Central memory CD8-positive, alpha-beta T cell (primary cell): ENCODE data around the gene KRTAP5-9.
"Not testable (repeated sequence)": the region's sequence is repeated elsewhere in the genome, so short reads cannot be mapped to it uniquely, and the experiment has no call there.

Source experiments
- ATAC-seq: fragments of 150-1000 bp; cut with Tn5 transposase; replicated peaks from 2 replicates; pipeline ENCODE4 v1.10.0; 2022; ENCODE audit warnings: mild to moderate bottlenecking, moderate FRiP score, moderate number of reproducible peaks; ENCODE audit not compliant: poor library complexity, severe bottlenecking; ENCODE audit errors: extremely low read depth
- DNase-seq, 2 donors: peaks; one replicate each; pipeline ENCODE4 v3.0.0; 2021; ENCODE audit warnings: low spot score in 2 of 2
- H3K27ac Mint-ChIP-seq: one replicate; pipeline ENCODE4 v1.8.0; 2022; ENCODE audit warnings: low read depth, mild to moderate bottlenecking, moderate library complexity, mixed read lengths
- H3K27me3 Mint-ChIP-seq: one replicate; pipeline ENCODE4 v1.8.0; 2022; ENCODE audit warnings: mixed read lengths
- H3K36me3 Mint-ChIP-seq: one replicate; pipeline ENCODE4 v1.8.0; 2022; ENCODE audit warnings: mild to moderate bottlenecking, moderate library complexity, mixed read lengths; ENCODE audit not compliant: insufficient read depth
- H3K4me1 Mint-ChIP-seq: one replicate; pipeline ENCODE4 v1.8.0; 2022; ENCODE audit warnings: mixed read lengths
- H3K4me3 Mint-ChIP-seq: one replicate; pipeline ENCODE4 v1.8.0; 2022; ENCODE audit warnings: mild to moderate bottlenecking, moderate library complexity, mixed read lengths
- H3K9me3 Mint-ChIP-seq: one replicate; pipeline ENCODE4 v1.8.0; 2022; ENCODE audit warnings: mixed read lengths

Gene KRTAP5-9

DNA sequence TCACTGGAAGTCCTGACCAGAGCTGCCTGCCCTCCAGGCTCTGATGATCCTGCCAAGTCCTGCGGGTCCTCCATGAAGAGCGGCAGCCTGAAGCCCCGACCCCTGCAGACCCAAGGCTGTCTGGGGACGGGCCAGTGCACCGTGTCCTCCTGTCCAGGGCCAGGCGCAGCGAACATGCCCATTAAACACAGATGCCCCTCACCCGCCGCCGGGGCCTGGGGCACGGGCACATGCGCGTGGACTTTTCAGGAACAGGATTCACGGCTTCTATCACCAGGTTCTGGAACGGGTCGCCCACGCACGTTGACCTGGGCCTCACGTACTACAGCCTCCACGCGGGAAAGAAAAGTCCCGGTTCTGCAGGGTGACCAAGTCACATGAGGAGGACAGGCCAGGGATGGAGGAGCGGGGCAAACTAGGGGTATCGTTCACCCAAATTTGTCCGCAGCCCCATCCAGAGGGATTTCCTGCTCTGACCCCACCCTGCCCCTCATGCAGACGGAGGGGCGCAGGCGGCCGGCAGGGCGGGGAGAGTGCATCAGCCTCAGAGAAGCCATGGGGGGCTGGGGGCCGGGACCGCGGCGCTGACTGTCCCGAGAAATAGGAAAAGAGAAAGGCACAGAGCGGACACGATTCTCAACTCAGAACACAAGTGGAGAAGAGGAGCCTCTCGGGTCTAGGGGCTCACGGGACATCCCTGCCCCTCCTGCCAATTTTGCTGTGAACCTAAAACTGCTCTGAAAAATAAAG lies 23.1 kb downstream of the KRTAP5-9 start:
- not testable (repeated sequence) for H3K27ac Mint-ChIP-seq, H3K4me3 Mint-ChIP-seq, H3K4me1 Mint-ChIP-seq, ATAC-seq, H3K9me3 Mint-ChIP-seq, H3K36me3 Mint-ChIP-seq, DNase-seq
- peaks cover 24% of the 10 kb centered on the region for H3K27me3 Mint-ChIP-seq

DNA sequence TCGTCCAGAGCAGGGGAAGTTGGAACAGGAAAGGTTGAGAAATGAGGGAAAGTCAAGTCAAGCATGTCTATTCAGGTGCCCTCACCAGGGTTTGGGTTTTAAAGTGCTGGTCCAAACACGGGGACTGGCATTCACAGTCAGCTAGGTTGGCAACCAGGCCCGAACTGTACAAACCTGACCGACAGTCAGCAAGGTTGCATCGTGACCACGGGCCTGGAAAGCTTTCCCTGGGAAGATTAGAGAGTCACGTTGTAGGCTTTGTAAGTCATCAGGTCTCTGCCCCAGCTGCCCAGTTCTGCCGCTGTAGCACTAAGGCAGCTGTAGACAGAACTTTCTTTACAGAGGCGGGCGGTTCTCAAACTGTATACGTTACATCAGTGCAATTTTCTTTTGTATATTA lies 24.6 kb downstream of the KRTAP5-9 start:
- H3K9me3 Mint-ChIP-seq: no peaks in the 10 kb centered on the region
- DNase-seq (no peak), ATAC-seq (no peak)
- H3K36me3 Mint-ChIP-seq: no peaks in the 10 kb centered on the region
- H3K4me3 Mint-ChIP-seq: no peak overlapping the region
- no peaks in the 10 kb centered on the region for H3K4me1 Mint-ChIP-seq
- H3K27ac Mint-ChIP-seq: no peak overlapping the region
- peaks cover 12% of the 10 kb centered on the region for H3K27me3 Mint-ChIP-seq

DNA sequence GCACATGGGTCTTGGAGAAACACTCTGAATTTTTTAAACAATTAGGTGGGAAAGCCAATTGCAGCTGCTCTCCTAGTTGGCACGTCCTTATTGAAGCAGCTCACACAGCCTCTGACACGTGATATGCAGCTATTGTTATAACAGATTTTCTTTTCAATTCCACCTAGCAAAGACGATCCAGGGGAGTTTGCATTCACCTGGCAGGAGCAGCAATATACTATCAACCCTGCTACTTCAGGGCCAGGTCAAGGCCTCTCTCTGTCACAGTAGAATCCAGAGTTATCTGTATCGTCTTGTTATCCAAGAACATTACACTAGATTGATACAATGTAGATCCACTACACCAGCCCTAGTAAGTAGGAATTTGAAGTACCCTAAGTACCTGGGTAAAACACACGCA lies 26.2 kb downstream of the KRTAP5-9 start:
- Mint-ChIP-seq H3K4me3 (no peak overlapping the region), H3K27ac (no peak overlapping the region), H3K36me3 (no peaks in the 10 kb centered on the region), H3K4me1 (no peaks in the 10 kb centered on the region), H3K9me3 (no peaks in the 10 kb centered on the region), H3K27me3 (peaks cover 12% of the 10 kb centered on the region)
- no peak for ATAC-seq
- no peak for DNase-seq

DNA sequence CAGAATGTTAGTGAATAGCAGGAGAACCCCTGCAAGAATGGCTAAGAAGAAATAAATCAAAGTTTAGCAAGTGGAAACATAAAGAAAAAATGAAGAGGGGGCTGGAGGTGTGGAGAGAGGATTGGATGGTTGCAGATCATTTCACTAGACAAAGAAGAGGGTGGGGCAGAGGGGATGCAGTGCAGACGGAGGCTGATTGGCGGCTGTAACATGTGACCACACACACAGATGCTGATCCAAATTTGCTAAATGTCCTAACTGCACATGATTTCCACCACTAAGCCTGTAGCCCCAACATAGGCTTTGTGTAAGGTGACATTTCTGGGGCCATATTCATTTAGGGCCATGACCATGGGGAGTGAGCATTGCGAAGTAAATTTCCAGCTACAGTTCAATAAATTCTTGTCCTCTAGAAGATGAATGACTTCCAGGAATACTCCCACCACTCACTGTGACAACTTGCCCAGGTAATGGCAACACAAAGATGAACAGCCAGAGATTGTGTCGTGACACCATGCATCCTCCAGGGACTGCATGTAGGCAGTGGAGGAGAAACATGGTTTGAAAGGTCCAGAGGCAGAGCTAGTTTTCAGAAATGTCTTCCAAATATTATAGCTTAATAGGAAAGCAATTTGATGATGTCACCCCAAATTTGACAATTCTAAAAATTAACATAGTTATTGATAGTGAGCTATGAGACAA lies 27.7 kb downstream of the KRTAP5-9 start:
- H3K36me3 Mint-ChIP-seq: no peaks in the 10 kb centered on the region
- no peak overlapping the region for H3K4me3 Mint-ChIP-seq
- H3K27me3 Mint-ChIP-seq: peaks cover 4% of the 10 kb centered on the region
- DNase-seq: no peak
- no peaks in the 10 kb centered on the region for H3K4me1 Mint-ChIP-seq
- no peak overlapping the region for H3K27ac Mint-ChIP-seq
- H3K9me3 Mint-ChIP-seq: no peaks in the 10 kb centered on the region
- no peak for ATAC-seq

DNA sequence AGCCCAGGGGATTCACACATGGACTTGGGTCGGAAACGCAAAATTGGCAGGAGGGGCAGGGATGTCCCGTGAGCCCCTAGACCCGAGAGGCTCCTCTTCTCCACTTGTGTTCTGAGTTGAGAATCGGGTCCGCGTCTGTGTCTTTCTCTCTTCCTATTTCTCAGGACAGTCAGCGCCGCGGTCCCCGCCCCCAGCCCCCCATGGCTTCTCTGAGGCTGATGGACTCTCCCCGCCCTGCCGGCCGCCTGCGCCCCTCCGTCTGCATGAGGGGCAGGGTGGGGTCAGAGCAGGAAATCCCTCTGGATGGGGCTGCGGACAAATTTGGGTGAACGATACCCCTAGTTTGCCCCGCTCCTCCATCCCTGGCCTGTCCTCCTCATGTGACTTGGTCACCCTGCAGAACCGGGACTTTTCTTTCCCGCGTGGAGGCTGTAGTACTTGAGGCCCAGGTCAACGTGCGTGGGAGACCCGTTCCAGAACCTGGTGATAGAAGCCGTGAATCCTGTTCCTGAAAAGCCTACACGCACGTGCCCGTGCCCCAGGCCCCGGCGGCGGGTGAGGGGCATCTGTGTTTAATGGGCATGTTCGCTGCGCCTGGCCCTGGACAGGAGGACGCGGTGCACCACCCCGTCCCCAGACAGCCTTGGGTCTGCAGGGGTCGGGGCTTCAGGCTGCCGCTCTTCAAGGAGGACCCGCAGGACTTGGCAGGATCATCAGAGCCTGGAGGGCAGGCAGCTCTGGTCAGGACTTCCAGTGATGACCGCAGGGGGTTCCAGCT lies 28.7 kb downstream of the KRTAP5-9 start:
- H3K4me3 Mint-ChIP-seq, H3K27ac Mint-ChIP-seq, DNase-seq, ATAC-seq, H3K9me3 Mint-ChIP-seq, H3K36me3 Mint-ChIP-seq, H3K4me1 Mint-ChIP-seq: not testable (repeated sequence)
- H3K27me3 Mint-ChIP-seq: peaks cover 10% of the 10 kb centered on the region

DNA sequence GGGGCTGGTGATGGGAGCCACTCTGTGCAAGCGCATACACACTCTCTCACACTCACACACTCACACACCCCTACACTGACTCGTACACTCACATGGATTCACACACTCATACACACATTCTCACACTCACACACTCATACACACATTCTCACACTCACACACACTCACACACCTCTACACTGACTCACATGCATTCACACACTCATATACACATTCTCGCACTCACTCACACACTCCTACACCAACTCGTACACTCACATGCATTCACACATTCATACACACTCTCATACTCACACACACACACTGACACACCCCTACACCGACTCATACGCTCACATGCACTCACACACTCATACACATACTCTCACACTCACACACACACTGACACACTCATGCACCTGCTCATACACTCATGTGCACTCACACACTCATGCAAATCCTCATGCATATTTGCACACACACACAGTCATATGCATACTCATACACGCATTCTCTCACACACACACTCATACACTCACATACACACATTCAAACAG lies 29.3 kb downstream of the KRTAP5-9 start:
- no peak for ATAC-seq
- no peaks in the 10 kb centered on the region for H3K9me3 Mint-ChIP-seq
- H3K4me1 Mint-ChIP-seq: no peaks in the 10 kb centered on the region
- no peaks in the 10 kb centered on the region for H3K36me3 Mint-ChIP-seq
- no peak for DNase-seq
- peaks cover 14% of the 10 kb centered on the region for H3K27me3 Mint-ChIP-seq
- H3K4me3 Mint-ChIP-seq: no peak overlapping the region
- H3K27ac Mint-ChIP-seq: no peak overlapping the region

DNA sequence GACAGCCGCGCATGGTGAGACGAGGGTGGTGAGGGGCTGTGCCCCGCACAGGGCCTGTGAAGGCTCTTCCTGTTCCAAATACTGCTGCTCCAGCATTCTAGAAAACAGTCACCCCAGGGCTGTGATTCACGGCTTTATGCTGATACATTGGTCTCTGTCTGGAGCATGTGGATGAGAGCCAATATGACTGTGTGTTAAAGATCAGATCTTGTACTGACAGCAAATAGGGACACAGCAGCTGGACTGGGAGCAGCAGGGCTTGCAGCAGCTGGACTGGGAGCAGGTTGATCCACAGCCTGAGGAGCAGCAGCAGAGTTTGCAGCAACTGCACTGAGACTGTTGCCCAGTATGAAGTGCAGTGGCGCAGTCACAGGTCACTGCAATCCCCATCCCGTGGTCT lies 31.3 kb downstream of the KRTAP5-9 start:
- H3K4me1 Mint-ChIP-seq, H3K4me3 Mint-ChIP-seq, DNase-seq, H3K9me3 Mint-ChIP-seq, H3K36me3 Mint-ChIP-seq, ATAC-seq, H3K27ac Mint-ChIP-seq: not testable (repeated sequence)
- H3K27me3 Mint-ChIP-seq: peaks cover 27% of the 10 kb centered on the region

DNA sequence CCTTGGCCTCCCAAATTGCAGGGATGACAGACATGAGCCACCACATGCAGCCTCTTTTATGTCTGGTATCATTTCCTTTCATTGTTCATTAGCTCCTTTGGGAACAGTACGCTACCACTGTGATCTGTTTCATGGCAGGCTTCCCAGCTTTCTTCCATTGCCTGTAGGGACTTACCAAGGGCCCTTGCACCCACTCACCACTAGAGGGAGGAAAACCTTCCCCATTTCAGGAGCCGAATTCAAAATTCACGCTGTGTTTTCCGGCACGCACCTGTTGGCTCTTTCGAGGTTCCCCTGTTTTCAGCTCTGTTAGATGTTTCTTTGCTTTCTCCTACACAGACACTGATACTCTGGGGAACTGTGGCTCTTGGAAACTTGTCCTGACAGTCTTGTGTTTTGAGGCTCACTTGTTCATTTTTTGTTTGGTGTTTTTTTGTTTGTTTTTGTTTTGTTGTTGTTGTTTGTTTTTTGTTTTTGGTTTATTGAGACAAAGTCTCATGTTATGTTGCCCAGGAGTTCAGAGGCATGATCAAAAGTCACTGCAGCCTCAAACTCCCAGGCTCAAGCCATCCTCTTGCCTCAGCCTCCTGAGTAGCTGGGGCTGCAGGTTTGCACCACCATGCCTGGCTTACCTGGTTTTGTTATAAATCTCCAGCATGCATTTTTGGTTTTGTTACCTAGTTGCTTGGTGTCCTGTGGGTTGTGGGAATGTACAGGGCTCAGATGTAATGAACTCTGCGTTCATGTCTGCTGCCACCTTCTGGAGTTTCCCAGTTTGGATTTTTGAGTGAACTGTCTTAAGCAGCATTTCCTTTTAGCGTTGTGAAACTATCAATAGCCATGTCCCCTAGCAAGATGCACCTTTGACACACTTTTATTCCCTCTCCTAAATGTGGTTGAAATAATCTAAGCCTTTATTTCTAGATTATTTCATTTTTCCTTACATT lies 32.1 kb downstream of the KRTAP5-9 start:
- Mint-ChIP-seq H3K4me1 (no peaks in the 10 kb centered on the region), H3K9me3 (no peaks in the 10 kb centered on the region), H3K4me3 (no peak overlapping the region), H3K36me3 (no peaks in the 10 kb centered on the region), H3K27ac (no peak overlapping the region), H3K27me3 (peaks cover 35% of the 10 kb centered on the region)
- DNase-seq (no peak), ATAC-seq (no peak)

DNA sequence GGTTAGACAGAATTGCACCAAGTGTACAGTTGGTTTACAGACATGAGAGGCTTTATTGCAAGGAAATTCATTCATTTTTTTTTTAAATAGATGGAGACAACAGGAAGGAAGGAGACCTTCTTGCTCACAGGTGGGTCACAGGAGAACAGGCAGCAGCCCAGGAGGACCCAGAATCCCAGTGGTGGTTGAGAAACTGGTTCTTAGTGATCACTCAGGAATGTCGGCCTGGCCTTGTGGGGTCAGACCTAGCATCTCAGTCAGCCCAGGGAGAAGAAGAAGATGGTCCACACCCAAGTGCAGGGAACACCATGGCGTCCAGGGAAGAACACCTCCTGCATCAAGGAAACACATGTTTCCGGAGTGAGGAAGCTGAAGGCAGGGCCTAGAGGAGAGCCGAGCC lies 33.6 kb downstream of the KRTAP5-9 start:
- no peak overlapping the region for H3K4me3 Mint-ChIP-seq
- H3K36me3 Mint-ChIP-seq: no peaks in the 10 kb centered on the region
- no peak for DNase-seq
- ATAC-seq: no peak
- H3K27me3 Mint-ChIP-seq: peaks cover 47% of the 10 kb centered on the region
- no peaks in the 10 kb centered on the region for H3K4me1 Mint-ChIP-seq
- no peak overlapping the region for H3K27ac Mint-ChIP-seq
- no peaks in the 10 kb centered on the region for H3K9me3 Mint-ChIP-seq

DNA sequence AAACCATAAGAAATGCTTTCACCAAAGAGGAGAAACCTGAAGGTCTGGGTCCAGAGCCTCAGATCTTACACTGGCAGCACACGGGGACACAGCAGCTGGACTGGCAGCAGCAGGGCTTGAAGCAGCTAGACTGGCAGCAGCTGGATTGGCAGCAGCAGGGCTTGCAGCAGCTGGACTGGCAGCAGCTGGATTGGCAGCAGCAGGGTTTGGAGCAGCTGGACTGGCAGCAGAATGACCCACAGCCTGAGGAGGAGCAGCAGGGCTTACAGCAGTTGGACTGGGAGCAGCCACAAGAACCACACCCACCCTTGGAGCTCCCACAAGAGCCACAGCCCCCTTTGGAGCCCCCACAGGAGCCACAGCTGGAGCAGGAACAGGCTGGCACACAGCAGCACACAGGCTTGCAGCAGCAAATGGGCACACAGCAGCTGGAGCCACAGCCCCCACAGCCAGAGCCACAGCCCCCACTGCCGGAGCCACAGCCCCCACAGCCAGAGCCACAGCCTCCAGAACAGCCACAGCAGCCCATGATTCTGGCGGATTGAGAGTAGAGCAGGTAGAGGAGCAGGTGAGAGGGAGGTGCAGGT lies 34.2 kb downstream of the KRTAP5-9 start, which contains the start of gene KRTAP5-11:
Gene KRTAP5-11 (minus strand): TSS at position 567 of the 587 bp plus-strand sequence. CDS start 38 bp downstream, at position 529.
- DNase-seq (no peak), ATAC-seq (no peak)
- H3K4me3 Mint-ChIP-seq: no peak within 1 kb of the TSS
- H3K27ac Mint-ChIP-seq: no peak within 1 kb of the TSS
- no peaks in the 10 kb centered on the region for H3K4me1 Mint-ChIP-seq
- H3K9me3 Mint-ChIP-seq: no peaks in the 10 kb centered on the region
- H3K27me3 Mint-ChIP-seq: peaks cover 48% of the 10 kb centered on the region
- H3K36me3 Mint-ChIP-seq: no peaks in the 10 kb centered on the region

DNA sequence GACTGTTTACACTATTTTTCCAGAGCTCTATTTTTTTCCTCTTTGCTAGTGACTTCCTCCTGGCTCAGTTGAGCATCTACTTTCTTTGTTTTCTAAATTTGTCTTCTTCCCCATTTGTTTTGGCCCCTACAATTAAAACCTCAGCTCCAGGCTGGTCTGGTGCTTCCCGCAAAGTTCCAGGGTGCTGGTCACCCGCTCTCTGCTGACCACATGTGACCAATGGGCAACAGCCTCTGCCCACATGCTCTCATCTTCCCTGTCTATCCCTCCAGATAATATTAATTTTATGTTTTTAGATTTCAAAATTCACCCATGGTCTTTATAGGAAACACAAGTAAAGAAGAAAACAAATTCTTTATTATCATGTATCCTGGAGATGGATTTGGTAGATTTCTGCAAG lies 34.7 kb downstream of the KRTAP5-9 start:
- H3K27ac Mint-ChIP-seq, H3K4me1 Mint-ChIP-seq, DNase-seq, H3K9me3 Mint-ChIP-seq, H3K36me3 Mint-ChIP-seq, H3K4me3 Mint-ChIP-seq, ATAC-seq: not testable (repeated sequence)
- peaks cover 54% of the 10 kb centered on the region for H3K27me3 Mint-ChIP-seq
